Measurements from ENCODE around the gene POLR3F. TPM values are rescaled to one million over a fixed set of nuclear protein-coding genes. Genes with fewer than 3 reads are reported as not detected.

The POLR3F gene
- polyA plus RNA-seq, 1 donor from 2014 or later: 47.3 TPM

GRCh38 chr20:18436847-18437246 lies 30.3 kb upstream of the POLR3F start:
- no peaks in the 10 kb centered on the region for H3F3A ChIP-seq (ENCODE audit: insufficient read depth, low read length, poor library complexity, severe bottlenecking)
- H3K27ac ChIP-seq (ENCODE audit: low read length): no peak overlapping the region
- H3K9me2 ChIP-seq (ENCODE audit: insufficient read depth, low read length): no peaks in the 10 kb centered on the region
- H3K4me2 ChIP-seq (ENCODE audit: low read length): no peak overlapping the region
- H3K4me3 ChIP-seq (ENCODE audit: low read length): no peak overlapping the region
- no peaks in the 10 kb centered on the region for H3K9me3 ChIP-seq (ENCODE audit: low read length)
- H3K9ac ChIP-seq (ENCODE audit: low read length): no peak overlapping the region
- H3K27me3 ChIP-seq (ENCODE audit: insufficient read depth, low read depth, low read length): no peaks in the 10 kb centered on the region
- no peaks in the 10 kb centered on the region for H3K36me3 ChIP-seq (ENCODE audit: insufficient read depth, low read length)
- TF ChIP-seq, protein P1, sequence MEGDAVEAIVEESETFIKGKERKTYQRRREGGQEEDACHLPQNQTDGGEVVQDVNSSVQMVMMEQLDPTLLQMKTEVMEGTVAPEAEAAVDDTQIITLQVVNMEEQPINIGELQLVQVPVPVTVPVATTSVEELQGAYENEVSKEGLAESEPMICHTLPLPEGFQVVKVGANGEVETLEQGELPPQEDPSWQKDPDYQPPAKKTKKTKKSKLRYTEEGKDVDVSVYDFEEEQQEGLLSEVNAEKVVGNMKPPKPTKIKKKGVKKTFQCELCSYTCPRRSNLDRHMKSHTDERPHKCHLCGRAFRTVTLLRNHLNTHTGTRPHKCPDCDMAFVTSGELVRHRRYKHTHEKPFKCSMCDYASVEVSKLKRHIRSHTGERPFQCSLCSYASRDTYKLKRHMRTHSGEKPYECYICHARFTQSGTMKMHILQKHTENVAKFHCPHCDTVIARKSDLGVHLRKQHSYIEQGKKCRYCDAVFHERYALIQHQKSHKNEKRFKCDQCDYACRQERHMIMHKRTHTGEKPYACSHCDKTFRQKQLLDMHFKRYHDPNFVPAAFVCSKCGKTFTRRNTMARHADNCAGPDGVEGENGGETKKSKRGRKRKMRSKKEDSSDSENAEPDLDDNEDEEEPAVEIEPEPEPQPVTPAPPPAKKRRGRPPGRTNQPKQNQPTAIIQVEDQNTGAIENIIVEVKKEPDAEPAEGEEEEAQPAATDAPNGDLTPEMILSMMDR (IDR thresholded peaks at IDR 0.05; ENCODE audit: poor library complexity, severe bottlenecking): no peak
- no peak for TF ChIP-seq TAF1 (IDR thresholded peaks at IDR 0.05; ENCODE audit: low read depth)
- TF ChIP-seq EP300 (conservative IDR thresholded peaks at IDR 0.05; ENCODE audit: poor library complexity, severe bottlenecking): no peak
- TF ChIP-seq EZH2 (IDR thresholded peaks at IDR 0.05; ENCODE audit: borderline replicate concordance, insufficient read depth, low read length, poor library complexity, severe bottlenecking): no peak
- no peak for TF ChIP-seq MXI1 (conservative IDR thresholded peaks at IDR 0.05; ENCODE audit: poor library complexity, severe bottlenecking)
- no peak for TF ChIP-seq REST (IDR thresholded peaks at IDR 0.05; ENCODE audit: borderline replicate concordance)
- TF ChIP-seq POLR2AphosphoS5 (IDR thresholded peaks at IDR 0.05): no peak
- TF ChIP-seq RAD21 (conservative IDR thresholded peaks at IDR 0.05): no peak
- no peak for TF ChIP-seq SMC3 (conservative IDR thresholded peaks at IDR 0.05; ENCODE audit: poor library complexity)
- H3K79me2 ChIP-seq (replicated peaks; ENCODE audit: insufficient read depth, low read length): no peaks in the 10 kb centered on the region
- H2AFZ ChIP-seq (ENCODE audit: low read depth, low read length): no peak overlapping the region
- no peaks in the 10 kb centered on the region for H4K20me1 ChIP-seq (ENCODE audit: insufficient read depth)

DNA sequence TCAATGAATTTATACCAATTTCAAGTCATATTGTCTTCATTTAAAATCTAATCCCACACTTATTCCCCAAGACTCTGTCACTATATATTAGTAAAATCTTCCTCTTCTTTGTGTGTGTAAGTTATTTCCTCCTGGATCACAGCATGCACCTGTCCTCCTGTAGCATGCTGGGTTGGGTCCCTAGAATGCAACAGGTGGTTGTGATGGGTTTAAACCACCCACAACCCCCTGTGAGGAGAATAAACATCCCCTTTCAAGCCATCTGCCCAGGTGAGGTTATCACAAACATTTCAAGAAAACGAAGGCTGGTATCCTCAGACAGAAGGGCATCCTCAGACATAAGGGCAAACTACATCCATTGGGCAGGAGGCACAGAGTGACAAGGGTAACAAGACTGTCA lies 26.8 kb upstream of the POLR3F start:
- no peaks in the 10 kb centered on the region for H3K27me3 ChIP-seq (ENCODE audit: insufficient read depth, low read depth, low read length)
- H3K79me2 ChIP-seq (replicated peaks; ENCODE audit: insufficient read depth, low read length): no peaks in the 10 kb centered on the region
- H3K4me3 ChIP-seq (ENCODE audit: low read length): no peak overlapping the region
- TF ChIP-seq EP300 (conservative IDR thresholded peaks at IDR 0.05; ENCODE audit: poor library complexity, severe bottlenecking) (no peak), REST (IDR thresholded peaks at IDR 0.05; ENCODE audit: borderline replicate concordance) (no peak), RAD21 (conservative IDR thresholded peaks at IDR 0.05) (no peak)
- TF ChIP-seq, protein P1 (IDR thresholded peaks at IDR 0.05; ENCODE audit: poor library complexity, severe bottlenecking): no peak
- H4K20me1 ChIP-seq (ENCODE audit: insufficient read depth): no peaks in the 10 kb centered on the region
- H3K9ac ChIP-seq (ENCODE audit: low read length): no peak overlapping the region
- no peak overlapping the region for H3K27ac ChIP-seq (ENCODE audit: low read length)
- H3K9me2 ChIP-seq (ENCODE audit: insufficient read depth, low read length): no peaks in the 10 kb centered on the region
- no peak overlapping the region for H3K4me2 ChIP-seq (ENCODE audit: low read length)
- H3K9me3 ChIP-seq (ENCODE audit: low read length): no peaks in the 10 kb centered on the region
- no peaks in the 10 kb centered on the region for H3K36me3 ChIP-seq (ENCODE audit: insufficient read depth, low read length)
- H3F3A ChIP-seq (ENCODE audit: insufficient read depth, low read length, poor library complexity, severe bottlenecking): no peaks in the 10 kb centered on the region
- H2AFZ ChIP-seq (ENCODE audit: low read depth, low read length): no peak overlapping the region

All from neural cell (in vitro differentiated cells).